ENCODE data around the gene PLA2G7.

PLA2G7 gene

GRCh38 chr6:46741910-46742309 lies 6.7 kb upstream of the PLA2G7 start:
- H3K27ac ChIP-seq (ENCODE audit: extremely low read depth, low read depth, low read length), result no peak overlapping the region
- no peaks in the 10 kb centered on the region for H3K36me3 ChIP-seq (ENCODE audit: control insufficient read depth in 2 of 2, insufficient read depth in 1 of 2, low read length in 2 of 2)
- H3K4me3 ChIP-seq (ENCODE audit: low read depth, low read length), result no peak overlapping the region
- TF ChIP-seq ZNF626 (tag by site-specific recombination; IDR thresholded peaks at IDR 0.05), result no peak
- TF ChIP-seq ZNF311 (tag by site-specific recombination; IDR thresholded peaks at IDR 0.05; ENCODE audit: borderline replicate concordance), result no peak
- no peak for TF ChIP-seq ZNF214 (tag by site-specific recombination; IDR thresholded peaks at IDR 0.05; ENCODE audit: borderline replicate concordance)
- TF ChIP-seq REPIN1 (tag by site-specific recombination; IDR thresholded peaks at IDR 0.05; ENCODE audit: low read depth), result no peak
- TF ChIP-seq ZNF830 (tag by site-specific recombination; IDR thresholded peaks at IDR 0.05; ENCODE audit: low read depth), result no peak
- no peak for TF ChIP-seq ZBTB21 (tag by site-specific recombination; IDR thresholded peaks at IDR 0.05)
- no peak for TF ChIP-seq MYNN (tag by site-specific recombination; IDR thresholded peaks at IDR 0.05; ENCODE audit: borderline replicate concordance)
- TF ChIP-seq SP3 (tag by site-specific recombination; IDR thresholded peaks at IDR 0.05), result no peak
- TF ChIP-seq ZNF157 (tag by site-specific recombination; IDR thresholded peaks at IDR 0.05), result no peak
- no peak for TF ChIP-seq OVOL3 (tag by site-specific recombination; IDR thresholded peaks at IDR 0.05)
- TF ChIP-seq ZNF560 (tag by site-specific recombination; IDR thresholded peaks at IDR 0.05; ENCODE audit: borderline replicate concordance), result no peak
- TF ChIP-seq ZNF561 (tag by site-specific recombination; IDR thresholded peaks at IDR 0.05; ENCODE audit: borderline replicate concordance), result no peak
- TF ChIP-seq ZNF223 (tag by site-specific recombination; IDR thresholded peaks at IDR 0.05), result no peak
- TF ChIP-seq TSHZ1 (tag by site-specific recombination; IDR thresholded peaks at IDR 0.05; ENCODE audit: borderline replicate concordance), result no peak
- CTCF ChIA-PET, result no interaction called here
- no peaks in the 10 kb centered on the region for H3K9me3 ChIP-seq (ENCODE audit: control insufficient read depth, insufficient read depth, low read depth, low read length)
- POLR2A ChIA-PET, result no interaction called here
- no peaks in the 10 kb centered on the region for H3K4me1 ChIP-seq (ENCODE audit: control insufficient read depth, insufficient read depth, low read length)

- Histone ChIP-seq H3K27ac (ENCODE audit: extremely low read depth, low read depth, low read length) (no peak overlapping the region), H3K4me3 (ENCODE audit: low read depth, low read length) (no peak overlapping the region), H3K4me1 (ENCODE audit: control insufficient read depth, insufficient read depth, low read length) (no peaks in the 10 kb centered on the region), H3K9me3 (ENCODE audit: control insufficient read depth, insufficient read depth, low read depth, low read length) (no peaks in the 10 kb centered on the region), H3K36me3 (ENCODE audit: control insufficient read depth in 2 of 2, insufficient read depth in 1 of 2, low read length in 2 of 2) (no peaks in the 10 kb centered on the region)
- CTCF ChIA-PET, result no interaction called here
- TF ChIP-seq ZNF707 (tag by site-specific recombination; IDR thresholded peaks at IDR 0.05) (no peak), ZNF514 (tag by site-specific recombination; IDR thresholded peaks at IDR 0.05) (no peak), BCL6B (tag by site-specific recombination; IDR thresholded peaks at IDR 0.05) (no peak), ZNF311 (tag by site-specific recombination; IDR thresholded peaks at IDR 0.05; ENCODE audit: borderline replicate concordance) (no peak), ZNF114 (tag by site-specific recombination; IDR thresholded peaks at IDR 0.05) (no peak), ZNF433 (tag by site-specific recombination; IDR thresholded peaks at IDR 0.05; ENCODE audit: low read depth) (no peak), GFI1B (tag by site-specific recombination; IDR thresholded peaks at IDR 0.05) (no peak), ZNF704 (tag by site-specific recombination; IDR thresholded peaks at IDR 0.05) (no peak), ZNF266 (tag by site-specific recombination; IDR thresholded peaks at IDR 0.05; ENCODE audit: low read depth) (no peak), ZNF121 (tag by site-specific recombination; IDR thresholded peaks at IDR 0.05) (no peak), ZNF140 (tag by site-specific recombination; IDR thresholded peaks at IDR 0.05) (no peak), ZNF785 (tag by site-specific recombination; IDR thresholded peaks at IDR 0.05) (no peak), BCL11A (tag by site-specific recombination; IDR thresholded peaks at IDR 0.05; ENCODE audit: low read depth) (no peak), ZNF629 (tag by site-specific recombination; IDR thresholded peaks at IDR 0.05) (no peak), ZNF133 (tag by site-specific recombination; IDR thresholded peaks at IDR 0.05) (no peak)
- POLR2A ChIA-PET, result no interaction called here
Measured at GRCh38 chr6:46741482-46741881, 6.3 kb upstream of the PLA2G7 start.
